ENCODE measurements around the gene LRRC57.

The LRRC57 gene

GRCh38 chr15:42549741-42550392 lies 1.3 kb upstream of the LRRC57 start:
- DNase-seq (ENCODE audit: low read depth in 2 of 2) = no peak

- no peak for DNase-seq (ENCODE audit: low read depth in 2 of 2)
Measured at GRCh38 chr15:42549032-42549491, 469 bp upstream of the LRRC57 start.

GRCh38 chr15:42547918-42548248 lies 710 bp downstream of the LRRC57 start:
- DNase-seq (ENCODE audit: low read depth in 2 of 2) = no peak

- DNase-seq (ENCODE audit: low read depth in 2 of 2) = no peak
Measured at GRCh38 chr15:42544853-42545629, 3.6 kb downstream of the LRRC57 start.

- no peak for DNase-seq (ENCODE audit: low read depth in 2 of 2)
Measured at GRCh38 chr15:42533246-42533645, 15.3 kb downstream of the LRRC57 start.

- DNase-seq (ENCODE audit: low read depth in 2 of 2) = no peak
Measured at GRCh38 chr15:42528970-42529369, 19.6 kb downstream of the LRRC57 start.

- DNase-seq (ENCODE audit: low read depth in 2 of 2) = no peak
Measured at GRCh38 chr15:42523331-42523730, 25.3 kb downstream of the LRRC57 start.

- DNase-seq (ENCODE audit: low read depth in 2 of 2) = no peak
Measured at GRCh38 chr15:42511007-42511391, 37.6 kb downstream of the LRRC57 start.

GRCh38 chr15:42510258-42511006 lies 38.2 kb downstream of the LRRC57 start:
- DNase-seq (ENCODE audit: low read depth in 2 of 2) = no peak

GRCh38 chr15:42508263-42508690 lies 40.3 kb downstream of the LRRC57 start:
- no peak for DNase-seq (ENCODE audit: low read depth in 2 of 2)

GRCh38 chr15:42507514-42507913 lies 41.1 kb downstream of the LRRC57 start:
- DNase-seq (ENCODE audit: low read depth in 2 of 2) = no peak

- no peak for DNase-seq (ENCODE audit: low read depth in 2 of 2)
Measured at GRCh38 chr15:42504631-42505030, 44.0 kb downstream of the LRRC57 start.

- no peak for DNase-seq (ENCODE audit: low read depth in 2 of 2)
Measured at GRCh38 chr15:42503825-42504224, 44.8 kb downstream of the LRRC57 start.

GRCh38 chr15:42502477-42502876 lies 46.1 kb downstream of the LRRC57 start:
- no peak for DNase-seq (ENCODE audit: low read depth in 2 of 2)

- DNase-seq (ENCODE audit: low read depth in 2 of 2) = no peak
Measured at GRCh38 chr15:42499858-42500609, 48.6 kb downstream of the LRRC57 start.

- DNase-seq (ENCODE audit: low read depth in 2 of 2) = no peak
Measured at GRCh38 chr15:42498212-42499068, 50.2 kb downstream of the LRRC57 start.

- DNase-seq (ENCODE audit: low read depth in 2 of 2) = peak; percentile 57 to 61
Measured at GRCh38 chr15:42495361-42496212, 53.0 kb downstream of the LRRC57 start, which contains the start of gene SNAP23. Gene SNAP23 (plus strand): TSS chr15:42495634. CDS start chr15:42511847, 16,213 bp downstream.

- DNase-seq (ENCODE audit: low read depth in 2 of 2) = peak in 1 of 2 donors; percentile 13
Measured at GRCh38 chr15:42494998-42495360, 53.6 kb downstream of the LRRC57 start.

GRCh38 chr15:42493679-42494078 lies 54.9 kb downstream of the LRRC57 start:
- no peak for DNase-seq (ENCODE audit: low read depth in 2 of 2)
